HCT116 (cell line): ENCODE results near the gene SEL1L3.

ENCODE experiments used
- ELF1 ChIP-seq: IDR thresholded peaks from 2 replicates; pipeline ENCODE4 v1.6.1; 2012; ENCODE audit warnings: low read depth, borderline replicate concordance
- EZH2 ChIP-seq: fragments of 200-600 bp; sonication (generic); IDR thresholded peaks from 2 replicates; pipeline ENCODE4 v1.6.1; 2017; ENCODE audit warnings: antibody characterized with exemption, mixed run types
- EZH2phosphoT487 ChIP-seq: fragments of 200-600 bp; IDR thresholded peaks from 2 replicates; pipeline ENCODE4 v1.6.1; 2018; ENCODE audit warnings: antibody characterized with exemption, borderline replicate concordance
- JUND ChIP-seq: IDR thresholded peaks from 2 replicates; pipeline ENCODE4 v1.6.1; 2012
- POLR2A ChIP-seq: IDR thresholded peaks from 2 replicates; pipeline ENCODE4 v1.7.0; 2011; ENCODE audit warnings: borderline replicate concordance; ENCODE audit not compliant: insufficient read depth, insufficient read length; ENCODE audit errors: extremely low read depth
- POLR2AphosphoS5 ChIP-seq: IDR thresholded peaks from 2 replicates; pipeline ENCODE4 v1.6.1; 2011; ENCODE audit warnings: mild to moderate bottlenecking, low read depth, low read length, moderate library complexity
- RAD21 ChIP-seq: IDR thresholded peaks from 2 replicates; pipeline ENCODE4 v1.6.1; 2012; ENCODE audit warnings: low read depth, mild to moderate bottlenecking
- SIN3A ChIP-seq: IDR thresholded peaks from 2 replicates; pipeline ENCODE4 v1.6.1; 2012; ENCODE audit warnings: low read depth
- TCF7L2 ChIP-seq: IDR thresholded peaks from 2 replicates; pipeline ENCODE4 v1.7.0; 2011; ENCODE audit warnings: borderline replicate concordance, inconsistent platforms; ENCODE audit not compliant: insufficient read depth, insufficient read length; ENCODE audit errors: extremely low read depth
- YY1 ChIP-seq: IDR thresholded peaks from 2 replicates; pipeline ENCODE4 v1.6.1; 2011; ENCODE audit warnings: low read length, low read depth, moderate library complexity, mild to moderate bottlenecking; ENCODE audit not compliant: insufficient replicate concordance; ENCODE audit errors: extremely low read depth
- TF ChIP-seq, protein P1 (sequence below): IDR thresholded peaks from 2 replicates; pipeline ENCODE4 v1.6.1; 2011; ENCODE audit warnings: mild to moderate bottlenecking, low read length, moderate library complexity; ENCODE audit not compliant: insufficient replicate concordance; ENCODE audit errors: extremely low read depth
- TF ChIP-seq, protein P2 (sequence below), 3 experiments: fragments of 200-600 bp in 1 of 3; sonication (generic) in 1 of 3; IDR thresholded peaks in 2 of 3; conservative IDR thresholded peaks in 1 of 3; 2 replicates each; pipeline ENCODE4 v1.5.1; 2012 to 2017; ENCODE audit warnings: low read depth in 2 of 3, low read length in 2 of 3, antibody characterized with exemption in 1 of 3, borderline replicate concordance in 1 of 3, control low read depth in 1 of 3, mild to moderate bottlenecking in 1 of 3, mixed read lengths in 1 of 3, mixed run types in 1 of 3, moderate library complexity in 1 of 3; ENCODE audit not compliant: insufficient read depth in 1 of 3
- TF ChIP-seq, protein P3 (sequence below): IDR thresholded peaks from 2 replicates; pipeline ENCODE4 v1.6.1; 2012; ENCODE audit warnings: low read depth
- TF ChIP-seq, protein P4 (sequence below): IDR thresholded peaks from 2 replicates; pipeline ENCODE4 v1.6.1; 2012

DNA sequence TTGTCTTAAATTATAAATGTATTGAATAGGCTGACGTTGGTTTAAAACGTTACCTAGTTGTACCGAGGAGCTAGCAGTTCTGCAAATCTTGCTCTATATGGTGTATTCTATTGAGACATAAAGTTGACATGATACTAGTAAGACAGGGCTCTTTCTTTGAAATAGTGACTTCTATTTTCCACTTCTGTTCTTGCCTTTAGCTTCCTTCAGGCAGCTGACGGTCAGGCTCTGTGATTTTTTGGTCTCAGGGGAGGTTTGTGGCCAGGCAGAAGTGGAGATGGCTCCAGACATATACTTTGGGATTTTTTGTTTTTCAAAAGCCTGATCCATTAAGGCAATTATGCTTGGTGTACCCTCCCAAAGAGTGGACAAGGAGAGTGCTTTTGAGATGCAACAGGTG is 111.9 kb downstream of the SEL1L3 start:
- TF ChIP-seq, protein P1, sequence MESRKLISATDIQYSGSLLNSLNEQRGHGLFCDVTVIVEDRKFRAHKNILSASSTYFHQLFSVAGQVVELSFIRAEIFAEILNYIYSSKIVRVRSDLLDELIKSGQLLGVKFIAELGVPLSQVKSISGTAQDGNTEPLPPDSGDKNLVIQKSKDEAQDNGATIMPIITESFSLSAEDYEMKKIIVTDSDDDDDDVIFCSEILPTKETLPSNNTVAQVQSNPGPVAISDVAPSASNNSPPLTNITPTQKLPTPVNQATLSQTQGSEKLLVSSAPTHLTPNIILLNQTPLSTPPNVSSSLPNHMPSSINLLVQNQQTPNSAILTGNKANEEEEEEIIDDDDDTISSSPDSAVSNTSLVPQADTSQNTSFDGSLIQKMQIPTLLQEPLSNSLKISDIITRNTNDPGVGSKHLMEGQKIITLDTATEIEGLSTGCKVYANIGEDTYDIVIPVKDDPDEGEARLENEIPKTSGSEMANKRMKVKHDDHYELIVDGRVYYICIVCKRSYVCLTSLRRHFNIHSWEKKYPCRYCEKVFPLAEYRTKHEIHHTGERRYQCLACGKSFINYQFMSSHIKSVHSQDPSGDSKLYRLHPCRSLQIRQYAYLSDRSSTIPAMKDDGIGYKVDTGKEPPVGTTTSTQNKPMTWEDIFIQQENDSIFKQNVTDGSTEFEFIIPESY, result no peak
- TF ChIP-seq, protein P2, sequence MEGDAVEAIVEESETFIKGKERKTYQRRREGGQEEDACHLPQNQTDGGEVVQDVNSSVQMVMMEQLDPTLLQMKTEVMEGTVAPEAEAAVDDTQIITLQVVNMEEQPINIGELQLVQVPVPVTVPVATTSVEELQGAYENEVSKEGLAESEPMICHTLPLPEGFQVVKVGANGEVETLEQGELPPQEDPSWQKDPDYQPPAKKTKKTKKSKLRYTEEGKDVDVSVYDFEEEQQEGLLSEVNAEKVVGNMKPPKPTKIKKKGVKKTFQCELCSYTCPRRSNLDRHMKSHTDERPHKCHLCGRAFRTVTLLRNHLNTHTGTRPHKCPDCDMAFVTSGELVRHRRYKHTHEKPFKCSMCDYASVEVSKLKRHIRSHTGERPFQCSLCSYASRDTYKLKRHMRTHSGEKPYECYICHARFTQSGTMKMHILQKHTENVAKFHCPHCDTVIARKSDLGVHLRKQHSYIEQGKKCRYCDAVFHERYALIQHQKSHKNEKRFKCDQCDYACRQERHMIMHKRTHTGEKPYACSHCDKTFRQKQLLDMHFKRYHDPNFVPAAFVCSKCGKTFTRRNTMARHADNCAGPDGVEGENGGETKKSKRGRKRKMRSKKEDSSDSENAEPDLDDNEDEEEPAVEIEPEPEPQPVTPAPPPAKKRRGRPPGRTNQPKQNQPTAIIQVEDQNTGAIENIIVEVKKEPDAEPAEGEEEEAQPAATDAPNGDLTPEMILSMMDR (IDR thresholded peaks at IDR 0.05 in 2 of 3, conservative IDR thresholded peaks at IDR 0.05 in 1 of 3; ENCODE audit: borderline replicate concordance in 1 of 3, insufficient read depth in 1 of 3, low read depth in 2 of 3, low read length in 2 of 3), result no peak
- TF ChIP-seq POLR2A (no peak), TCF7L2 (no peak), JUND (no peak), RAD21 (no peak), EZH2 (no peak), EZH2phosphoT487 (no peak), YY1 (no peak), SIN3A (no peak), POLR2AphosphoS5 (no peak), ELF1 (no peak)
- TF ChIP-seq, protein P3, sequence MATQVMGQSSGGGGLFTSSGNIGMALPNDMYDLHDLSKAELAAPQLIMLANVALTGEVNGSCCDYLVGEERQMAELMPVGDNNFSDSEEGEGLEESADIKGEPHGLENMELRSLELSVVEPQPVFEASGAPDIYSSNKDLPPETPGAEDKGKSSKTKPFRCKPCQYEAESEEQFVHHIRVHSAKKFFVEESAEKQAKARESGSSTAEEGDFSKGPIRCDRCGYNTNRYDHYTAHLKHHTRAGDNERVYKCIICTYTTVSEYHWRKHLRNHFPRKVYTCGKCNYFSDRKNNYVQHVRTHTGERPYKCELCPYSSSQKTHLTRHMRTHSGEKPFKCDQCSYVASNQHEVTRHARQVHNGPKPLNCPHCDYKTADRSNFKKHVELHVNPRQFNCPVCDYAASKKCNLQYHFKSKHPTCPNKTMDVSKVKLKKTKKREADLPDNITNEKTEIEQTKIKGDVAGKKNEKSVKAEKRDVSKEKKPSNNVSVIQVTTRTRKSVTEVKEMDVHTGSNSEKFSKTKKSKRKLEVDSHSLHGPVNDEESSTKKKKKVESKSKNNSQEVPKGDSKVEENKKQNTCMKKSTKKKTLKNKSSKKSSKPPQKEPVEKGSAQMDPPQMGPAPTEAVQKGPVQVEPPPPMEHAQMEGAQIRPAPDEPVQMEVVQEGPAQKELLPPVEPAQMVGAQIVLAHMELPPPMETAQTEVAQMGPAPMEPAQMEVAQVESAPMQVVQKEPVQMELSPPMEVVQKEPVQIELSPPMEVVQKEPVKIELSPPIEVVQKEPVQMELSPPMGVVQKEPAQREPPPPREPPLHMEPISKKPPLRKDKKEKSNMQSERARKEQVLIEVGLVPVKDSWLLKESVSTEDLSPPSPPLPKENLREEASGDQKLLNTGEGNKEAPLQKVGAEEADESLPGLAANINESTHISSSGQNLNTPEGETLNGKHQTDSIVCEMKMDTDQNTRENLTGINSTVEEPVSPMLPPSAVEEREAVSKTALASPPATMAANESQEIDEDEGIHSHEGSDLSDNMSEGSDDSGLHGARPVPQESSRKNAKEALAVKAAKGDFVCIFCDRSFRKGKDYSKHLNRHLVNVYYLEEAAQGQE, result no peak
- TF ChIP-seq, protein P4, sequence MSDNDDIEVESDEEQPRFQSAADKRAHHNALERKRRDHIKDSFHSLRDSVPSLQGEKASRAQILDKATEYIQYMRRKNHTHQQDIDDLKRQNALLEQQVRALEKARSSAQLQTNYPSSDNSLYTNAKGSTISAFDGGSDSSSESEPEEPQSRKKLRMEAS, result no peak
